Motor neuron (in vitro differentiated cells): ENCODE measurements around the gene DDX47. TPM values are rescaled to one million over a fixed set of nuclear protein-coding genes. Genes with fewer than 3 reads are reported as not detected.

ENCODE experiments used
- ATAC-seq, 8 experiments: fragments of 200-7000 bp; cut with Tn5 transposase; replicated peaks in 6 of 8; 2 replicates each; pipeline ENCODE4 v1.8.0; 2021; ENCODE audit warnings: mild to moderate bottlenecking in 8 of 8, moderate library complexity in 8 of 8
- H3K27ac ChIP-seq, 2 donors: fragments of 250-450 bp; sonication (Bioruptor Pico); 2 replicates each; pipeline ENCODE4 v1.9.0; 2021; ENCODE audit warnings: antibody characterized with exemption in 2 of 2, mild to moderate bottlenecking in 2 of 2, moderate library complexity in 1 of 2
- H3K4me1 ChIP-seq, 2 donors: fragments of 250-450 bp; sonication (Bioruptor Pico); replicated peaks in 1 of 2; 2 replicates each; pipeline ENCODE4 v1.6.1; 2021; ENCODE audit warnings: antibody characterized with exemption in 2 of 2, mild to moderate bottlenecking in 2 of 2, moderate library complexity in 1 of 2
- H3K4me3 ChIP-seq, 5 donors: fragments of 250-450 bp; sonication (Bioruptor Pico); 2 replicates each; pipeline ENCODE4 v1.9.0; 2021; ENCODE audit warnings: antibody characterized with exemption in 5 of 5, mild to moderate bottlenecking in 5 of 5, moderate library complexity in 4 of 5
- WGBS, 10 experiments: fragments of 450-650 bp; shearing (Covaris generic); methylation state at CpG; one replicate each; pipeline ENCODE4 v1.0.0; 2022; 5-methylcytosine and 5-hydroxymethylcytosine counted together
- in situ Hi-C, 9 experiments: fragments of 400-800 bp; cut with MboI; loops; one replicate each; pipeline ENCODE4 v1.15.0; 2021; ENCODE audit warnings: low sequenced_read_pairs in 9 of 9, low pct_unique_long_range_greater_than_20kb in 2 of 9; ENCODE audit not compliant: unreplicated experiment in 9 of 9
- total RNA-seq, 8 experiments: library from RNA; unstranded; fragments of 300-600 nt; gene quantifications; 2 replicates each; pipeline versions ENCODE4 v1.2.3 to v1.2.4, GENCODE V29; 2022

Gene DDX47
- total RNA-seq, 8 experiments from 2014 or later = 47.8 to 77.1 (median 61.5) TPM

DNA sequence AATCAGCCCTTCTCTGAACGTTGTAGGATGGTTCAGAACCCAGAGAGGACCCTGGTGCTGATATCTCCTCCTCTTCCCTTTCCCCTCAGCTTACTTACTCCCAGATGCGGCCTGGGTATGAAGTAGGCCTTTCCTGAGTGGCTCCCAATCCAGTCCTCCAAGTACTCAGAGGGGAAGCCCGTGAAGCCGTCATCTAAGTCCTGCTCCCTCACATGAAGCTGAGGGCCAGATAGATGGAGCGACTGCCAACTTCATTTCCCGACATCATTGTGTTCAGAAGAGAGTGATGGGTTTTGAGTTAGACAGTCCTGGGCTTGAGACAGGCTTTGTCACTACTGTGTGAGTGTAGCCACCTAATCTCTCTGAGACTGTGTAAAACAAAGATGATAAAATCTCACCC, 25.0 kb upstream of the DDX47 start:
- Histone ChIP-seq H3K27ac (no peak overlapping the region), H3K4me1 (peaks cover 33 to 34% of the 10 kb centered on the region in 2 donors), H3K4me3 (no peak overlapping the region)
- 60 to 100% (median 84%) methylated on average over 1 to 5 of the region's 6 CpGs; no CpG with 5 or more reads in 3 of the 10 experiments for WGBS, 10 experiments
- ATAC-seq = no peak
- in situ Hi-C loops = no loop called here

DNA sequence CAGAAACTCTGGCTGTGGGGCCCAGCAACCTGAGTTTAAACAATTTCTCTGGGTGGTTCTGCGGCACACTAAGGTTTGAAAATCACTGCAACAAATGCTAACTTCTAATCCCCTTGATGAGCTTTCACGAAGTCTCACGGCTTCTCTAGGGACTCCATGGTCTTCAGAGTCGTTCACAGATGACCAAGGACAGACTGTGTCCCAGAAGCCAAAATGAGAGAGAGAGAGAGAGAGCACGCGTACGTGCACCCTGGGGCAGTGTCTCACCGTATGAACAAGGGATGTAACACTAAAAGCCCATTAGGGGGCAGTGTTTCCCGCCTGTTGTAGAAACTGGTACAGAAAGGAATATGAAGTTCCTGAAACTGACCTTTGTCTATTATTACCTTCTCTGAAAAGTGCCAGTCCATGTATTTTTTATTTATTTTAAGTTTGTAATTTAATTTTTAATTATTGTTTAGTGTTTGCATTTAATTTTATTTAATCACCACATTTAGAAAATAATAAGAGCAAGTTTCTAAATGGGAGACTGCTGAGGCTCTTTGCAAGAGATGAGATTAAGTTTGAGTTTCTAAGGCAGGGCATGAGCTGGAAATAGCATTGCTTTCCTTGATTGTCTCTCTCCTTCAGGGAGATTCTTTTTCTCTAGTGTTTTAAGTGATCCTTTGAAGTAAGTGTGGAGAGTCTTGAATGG, 24.3 kb upstream of the DDX47 start:
- Histone ChIP-seq H3K4me1 (peaks cover 33 to 34% of the 10 kb centered on the region in 2 donors), H3K27ac (no peak overlapping the region), H3K4me3 (no peak overlapping the region)
- in situ Hi-C loops = no loop called here
- peak in 7 of 8 experiments; percentile 17 to 55 (median 27) for ATAC-seq
- WGBS, 10 experiments = 0 to 56% (median 44%) methylated on average over 2 to 8 of the region's 9 CpGs; no CpG with 5 or more reads in 3 of the 10 experiments

DNA sequence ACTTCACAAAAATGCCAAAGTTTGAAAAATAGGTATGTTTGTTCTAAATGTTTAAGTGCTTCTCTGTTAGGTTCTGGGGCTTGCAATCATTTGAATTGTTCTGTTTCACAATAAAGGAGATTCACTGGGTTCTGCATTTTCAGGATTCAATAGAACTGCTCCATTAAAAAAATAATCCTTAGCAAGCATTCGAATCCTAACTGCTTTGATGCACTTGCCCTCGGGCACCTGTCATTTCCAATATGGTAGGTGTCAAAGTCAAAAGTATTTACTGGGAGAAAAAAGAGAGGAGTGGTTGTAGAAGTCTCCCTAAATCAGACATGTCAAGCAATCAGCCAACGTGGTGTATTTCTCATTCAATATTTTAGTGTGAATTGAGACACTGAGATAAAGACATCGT, 22.2 kb upstream of the DDX47 start:
- Histone ChIP-seq H3K4me1 (peaks cover 33 to 34% of the 10 kb centered on the region in 2 donors), H3K4me3 (no peak overlapping the region), H3K27ac (no peak overlapping the region)
- 42 to 74% (median 69%) methylated on average over 2 to 4 of the region's 4 CpGs; no CpG with 5 or more reads in 1 of the 10 experiments for WGBS, 10 experiments
- in situ Hi-C loops = no loop called here
- ATAC-seq = no peak

DNA sequence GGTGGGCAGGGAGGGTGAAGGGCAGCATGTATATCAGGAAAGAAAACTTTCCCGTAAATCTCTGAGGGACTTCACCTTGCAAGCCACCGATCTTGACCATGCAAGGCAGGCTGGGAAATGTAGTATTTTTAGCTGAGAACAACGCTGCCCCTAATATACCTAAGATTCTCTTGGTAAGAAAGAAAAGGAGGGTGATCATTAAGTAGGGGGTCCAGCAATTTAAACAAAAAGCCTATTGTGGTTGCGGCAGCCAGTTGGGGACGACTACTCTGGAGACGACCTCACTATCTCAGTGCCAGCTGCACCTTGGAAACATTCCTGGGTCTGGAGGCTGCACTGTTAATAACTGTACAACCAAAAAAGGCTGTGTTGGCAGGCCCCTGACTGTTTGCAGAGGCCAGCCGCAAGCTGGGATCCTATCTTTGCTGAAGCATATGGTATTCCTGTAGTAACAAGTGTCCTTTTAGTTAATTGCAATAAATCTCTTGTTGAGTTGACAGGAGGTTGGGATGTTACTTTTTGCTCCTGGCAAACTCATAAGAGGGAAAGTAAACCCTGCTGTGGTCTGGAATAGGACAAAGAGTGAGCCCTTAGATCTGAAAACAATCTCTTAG, 21.3 kb upstream of the DDX47 start:
- in situ Hi-C loops = no loop called here
- WGBS, 10 experiments = 0 to 31% (median 12%) methylated on average over 1 to 6 of the region's 7 CpGs; no CpG with 5 or more reads in 1 of the 10 experiments
- ATAC-seq = peak in 5 of 8 experiments; percentile 77 to 89 (median 82)
- H3K4me1 ChIP-seq = peaks cover 28 to 29% of the 10 kb centered on the region in 2 donors
- no peak overlapping the region for H3K27ac ChIP-seq
- peak overlapping the region in 1 of 5 donors; percentile 10 for H3K4me3 ChIP-seq

DNA sequence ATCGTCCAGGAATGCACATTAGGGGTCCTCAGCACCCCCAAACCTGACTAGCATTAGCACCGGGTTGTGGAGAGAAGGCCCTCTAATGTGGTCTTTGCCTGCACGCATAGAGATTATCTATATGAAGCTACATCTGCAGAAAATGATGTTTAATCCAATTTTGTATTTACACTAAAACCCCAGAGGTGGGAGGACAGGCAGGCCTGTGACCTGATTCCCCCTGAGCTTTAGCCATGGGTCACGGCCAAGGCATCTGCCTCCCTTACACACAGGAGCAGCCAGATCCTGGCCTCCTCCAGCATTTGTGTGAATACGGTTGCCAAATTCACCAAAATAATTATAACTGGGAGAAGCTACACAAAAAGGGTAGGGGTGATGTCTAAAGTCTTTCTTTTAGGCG, 20.7 kb upstream of the DDX47 start:
- H3K27ac ChIP-seq = no peak overlapping the region
- peaks cover 24 to 26% of the 10 kb centered on the region in 2 donors for H3K4me1 ChIP-seq
- 47 to 100% (median 62%) methylated on average over 1 to 4 of the region's 6 CpGs; no CpG with 5 or more reads in 2 of the 10 experiments for WGBS, 10 experiments
- H3K4me3 ChIP-seq = no peak overlapping the region
- ATAC-seq = peak in 4 of 8 experiments; percentile 5 to 15 (median 10)
- in situ Hi-C loops = no loop called here

DNA sequence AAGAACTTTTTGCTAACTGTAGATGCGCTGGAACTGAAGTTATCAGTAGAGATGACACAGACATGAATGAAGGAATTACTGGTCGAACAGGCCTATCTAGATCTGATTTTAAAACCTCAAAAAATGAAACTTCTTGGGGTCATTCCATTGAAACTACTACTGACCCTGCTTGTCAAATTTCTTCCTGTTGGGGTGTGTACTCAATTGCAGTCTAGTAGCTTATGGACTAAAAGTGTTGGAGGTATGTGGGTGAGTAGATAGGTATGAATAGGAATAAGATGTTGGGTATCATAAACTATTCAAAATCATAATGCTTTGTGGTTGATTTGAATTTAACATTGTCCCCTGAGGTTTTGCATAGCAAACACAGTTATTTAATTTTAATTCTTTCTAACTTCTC, 18.5 kb upstream of the DDX47 start:
- in situ Hi-C loops = no loop called here
- H3K27ac ChIP-seq = no peak overlapping the region
- H3K4me3 ChIP-seq = no peak overlapping the region
- peaks cover 16 to 26% of the 10 kb centered on the region in 2 donors for H3K4me1 ChIP-seq
- ATAC-seq = no peak
- WGBS, 10 experiments = 88 to 100% (median 90%) methylated on average over 2 of the region's 2 CpGs; no CpG with 5 or more reads in 5 of the 10 experiments

DNA sequence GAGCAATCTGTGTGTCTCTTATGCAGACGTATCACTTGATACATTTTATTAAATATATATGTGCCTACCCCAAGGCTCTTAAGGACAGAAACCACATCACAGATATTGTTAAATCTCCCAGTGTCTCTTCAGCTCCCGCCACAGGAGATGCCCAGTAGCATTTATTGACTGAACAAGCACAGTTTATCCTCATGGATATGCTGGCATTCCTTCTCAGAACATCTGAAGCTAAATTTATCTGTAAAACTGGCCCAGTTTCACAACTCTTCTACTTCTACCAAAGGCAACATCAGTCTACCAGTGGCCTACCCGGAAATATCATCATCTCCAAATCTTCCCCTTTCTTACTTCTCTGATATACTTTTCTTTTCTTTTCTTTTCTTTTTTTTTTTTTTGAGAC, 17.0 kb upstream of the DDX47 start:
- in situ Hi-C loops = no loop called here
- Histone ChIP-seq H3K4me3 (no peak overlapping the region), H3K4me1 (peaks cover 12 to 22% of the 10 kb centered on the region in 2 donors), H3K27ac (no peak overlapping the region)
- ATAC-seq = no peak
- WGBS, 10 experiments = 32 to 100% (median 67%) methylated on average over 1 to 3 of the region's 3 CpGs

DNA sequence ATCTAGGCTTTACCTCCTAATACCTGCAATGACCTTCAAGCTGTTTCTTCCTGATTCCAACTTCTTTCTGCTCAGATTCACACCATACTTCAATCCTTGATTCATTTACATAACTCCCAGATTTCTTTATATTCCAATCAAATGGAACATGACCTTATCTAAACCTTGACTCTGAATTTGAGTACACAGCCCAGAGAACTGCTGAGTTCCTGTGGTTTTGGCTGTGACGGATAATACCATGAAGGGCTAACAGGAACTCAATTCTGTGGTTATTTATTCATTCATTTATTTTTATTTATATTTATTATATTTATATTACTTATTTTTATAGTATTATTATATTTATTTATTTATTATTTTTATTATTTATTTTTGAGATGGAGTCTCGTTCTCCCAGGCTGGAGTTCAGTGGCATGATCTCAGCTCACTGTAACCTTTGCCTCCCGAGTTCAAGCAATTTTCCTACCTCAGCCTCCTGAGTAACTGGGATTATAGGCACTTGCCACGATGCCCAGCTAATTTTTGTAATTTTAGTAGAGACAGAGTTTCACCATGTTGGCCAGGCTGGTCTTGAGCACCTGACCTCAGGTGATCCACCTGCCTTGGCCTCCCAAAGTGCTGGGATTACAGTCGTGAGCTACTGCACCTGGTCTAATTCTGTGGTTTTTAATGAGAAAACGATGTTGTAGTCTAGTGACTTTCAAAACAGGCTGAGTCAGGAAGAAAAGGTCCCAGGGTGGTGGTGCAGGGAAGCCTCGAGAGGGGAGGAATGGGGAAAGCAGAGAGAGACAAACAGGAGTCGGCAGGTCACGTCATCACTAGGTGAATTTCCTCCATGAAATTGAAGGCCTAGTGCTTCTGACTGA, 16.0 kb upstream of the DDX47 start:
- ATAC-seq = no peak
- in situ Hi-C loops = no loop called here
- Histone ChIP-seq H3K4me3 (no peak overlapping the region), H3K27ac (no peak overlapping the region), H3K4me1 (peaks cover 4 to 13% of the 10 kb centered on the region in 2 donors)
- WGBS, 10 experiments = 60 to 100% (median 85%) methylated on average over 1 to 9 of the region's 9 CpGs

DNA sequence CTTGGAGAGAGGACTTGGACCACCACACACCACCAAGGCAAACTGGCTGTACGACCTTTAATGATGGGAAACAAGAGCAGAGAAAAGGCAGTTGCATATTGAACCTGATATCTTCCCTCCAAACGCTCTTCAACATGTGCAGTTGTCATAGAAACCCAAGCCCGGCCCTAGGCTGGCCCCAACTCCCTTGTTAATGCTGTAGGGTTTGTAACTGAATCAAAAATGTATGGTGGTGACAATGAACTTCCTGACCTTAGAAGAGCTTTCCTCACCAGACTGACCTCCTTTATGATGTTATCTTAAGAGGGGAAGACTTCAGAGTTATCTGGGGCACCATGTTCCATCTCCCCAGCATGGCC, 15.4 kb upstream of the DDX47 start:
- Histone ChIP-seq H3K4me3 (no peak overlapping the region), H3K4me1 (peaks cover 0 to 9% of the 10 kb centered on the region in 2 donors), H3K27ac (no peak overlapping the region)
- 51 to 83% (median 80%) methylated on average over 1 to 3 of the region's 3 CpGs; no CpG with 5 or more reads in 3 of the 10 experiments for WGBS, 10 experiments
- in situ Hi-C loops = no loop called here
- ATAC-seq = peak in 1 of 8 experiments; percentile 29

DNA sequence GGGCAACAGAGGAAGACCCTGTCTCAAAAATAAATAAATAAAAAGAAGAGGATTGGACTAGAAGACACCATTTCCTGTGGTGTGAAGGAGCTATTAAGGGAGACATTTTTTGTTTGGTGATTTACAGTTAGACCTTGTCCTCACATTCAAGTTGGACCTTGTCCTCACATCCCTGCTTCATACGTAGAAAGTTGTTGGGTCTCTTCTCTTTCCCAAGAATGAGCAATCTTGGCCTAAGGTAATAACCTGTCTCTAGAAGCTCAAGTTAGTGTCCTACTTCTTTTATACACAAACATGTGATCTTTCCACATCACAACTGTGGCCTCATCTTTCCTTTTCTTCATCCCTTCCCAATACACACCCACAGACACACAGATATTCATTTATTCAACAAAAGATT, 14.7 kb upstream of the DDX47 start:
- WGBS, 10 experiments = 83 to 100% (median 86%) methylated on average over 1 of the region's 1 CpG; no CpG with 5 or more reads in 4 of the 10 experiments
- in situ Hi-C loops = no loop called here

DNA sequence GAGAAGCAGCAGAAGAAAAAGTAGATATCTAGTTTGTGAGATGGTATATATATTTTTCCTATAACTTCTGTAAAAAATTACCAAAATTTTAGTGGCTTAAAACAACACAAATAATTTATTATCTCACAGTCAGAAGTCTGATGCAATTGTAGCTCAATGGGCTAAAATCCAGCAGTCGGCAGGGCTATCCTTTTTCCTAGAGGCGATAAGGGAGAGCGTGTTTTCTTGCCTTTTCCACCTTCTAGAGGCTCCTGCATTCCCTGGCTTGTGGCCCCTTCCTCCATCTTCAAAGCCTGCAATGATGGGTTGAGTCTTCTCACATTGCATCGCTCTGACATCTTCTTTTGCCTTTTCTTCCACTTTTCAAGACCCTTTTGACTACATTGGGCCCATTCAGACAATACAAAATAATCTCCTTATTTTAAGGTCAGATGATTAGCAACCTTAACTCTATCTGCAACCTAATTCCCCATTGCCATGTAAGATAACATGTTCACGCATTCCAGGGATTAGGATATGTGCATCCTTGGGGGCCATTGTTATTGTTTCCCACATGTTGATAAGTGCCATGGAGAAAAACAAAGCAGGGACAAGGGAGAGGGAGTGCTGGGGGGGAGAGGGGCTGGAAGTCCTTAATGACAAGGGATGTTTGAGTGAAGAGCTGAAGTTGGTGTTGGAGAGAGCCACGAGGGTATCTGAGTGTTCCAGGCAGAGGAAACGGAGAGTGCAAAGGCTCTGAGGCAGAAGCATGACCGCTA, 13.8 kb upstream of the DDX47 start:
- Histone ChIP-seq H3K27ac (no peak overlapping the region), H3K4me1 (peaks cover 0 to 9% of the 10 kb centered on the region in 2 donors), H3K4me3 (no peak overlapping the region)
- in situ Hi-C loops = no loop called here
- WGBS, 10 experiments = 0 to 93% (median 82%) methylated on average over 1 to 8 of the region's 8 CpGs; no CpG with 5 or more reads in 1 of the 10 experiments
- ATAC-seq = no peak

More for the DNA sequence above, 14.7 kb upstream of the DDX47 start:
- ATAC-seq = no peak
- peaks cover 0 to 9% of the 10 kb centered on the region in 2 donors for H3K4me1 ChIP-seq
- H3K4me3 ChIP-seq = no peak overlapping the region
- no peak overlapping the region for H3K27ac ChIP-seq

DNA sequence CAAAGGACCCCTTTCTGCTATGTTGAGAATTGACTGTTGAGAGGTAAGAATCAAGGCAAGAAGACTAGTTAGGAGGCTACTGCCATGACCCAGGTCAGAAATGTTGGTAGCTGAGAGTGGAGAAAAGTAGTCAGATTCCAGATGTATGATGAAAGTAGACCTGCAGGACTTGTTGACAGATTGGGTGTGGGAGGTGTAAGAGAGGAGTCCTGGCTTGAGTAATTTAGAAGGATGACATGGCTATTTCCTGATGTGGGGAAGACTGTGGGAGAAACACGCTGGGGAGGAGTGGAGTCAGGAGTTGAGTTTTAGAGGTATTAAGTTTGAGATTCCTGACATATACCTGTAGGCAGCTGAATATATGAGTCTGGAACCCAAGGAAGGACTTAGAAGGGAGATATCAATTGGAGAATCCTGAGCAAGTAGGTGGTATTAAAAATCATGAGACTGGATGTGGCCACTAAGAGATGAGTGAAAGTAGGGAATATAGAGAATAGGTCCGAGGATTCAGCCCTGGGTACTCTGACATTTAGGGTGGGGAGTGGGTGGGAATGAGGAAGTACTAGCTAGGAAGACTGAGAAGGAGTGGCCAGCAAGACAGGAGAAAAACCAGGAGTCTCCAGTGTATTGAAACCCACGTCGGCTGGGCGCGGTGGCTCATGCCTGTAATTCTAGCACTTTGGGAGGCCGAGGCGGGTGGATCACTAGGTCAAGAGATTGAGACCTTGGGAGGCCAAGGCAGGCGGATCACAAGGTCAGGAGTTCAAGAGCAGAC, 12.6 kb upstream of the DDX47 start:
- 43 to 100% (median 82%) methylated on average over 1 to 8 of the region's 9 CpGs; no CpG with 5 or more reads in 2 of the 10 experiments for WGBS, 10 experiments
- Histone ChIP-seq H3K4me3 (no peak overlapping the region), H3K27ac (no peak overlapping the region), H3K4me1 (peaks cover 0 to 9% of the 10 kb centered on the region in 2 donors)
- ATAC-seq = peak in 1 of 8 experiments; percentile 22
- in situ Hi-C loops = no loop called here
